ENCODE results near the gene UBE3D. TPM values are rescaled to one million over a fixed set of nuclear protein-coding genes. Genes with fewer than 3 reads are reported as not detected.
"Not testable (repeated sequence)": the region's sequence is repeated elsewhere in the genome, so short reads cannot be mapped to it uniquely, and the experiment has no call there.

The UBE3D gene
- total RNA-seq, 4 donors from 2014 or later = 5.3 to 12.4 (median 8.4) TPM

DNA sequence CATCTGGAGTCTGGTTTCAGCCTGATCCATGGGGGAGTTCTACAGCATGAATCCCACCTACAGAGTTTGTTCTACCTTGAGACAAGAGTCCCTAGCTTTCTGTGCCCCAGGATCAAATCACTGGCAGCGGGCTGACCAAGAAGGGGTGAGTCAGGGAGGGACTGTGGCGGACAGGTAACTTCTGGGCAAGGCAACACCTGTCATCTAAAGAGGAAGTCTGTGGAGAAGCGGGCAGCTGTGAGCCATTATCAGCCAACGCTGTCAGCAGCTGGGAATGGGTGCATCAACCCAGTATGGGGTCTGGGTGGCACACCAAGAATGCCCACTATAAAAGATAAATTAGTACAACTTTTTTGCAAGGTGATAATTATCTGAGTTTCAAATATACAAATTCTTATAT lies 45.9 kb downstream of the UBE3D start:
- intact Hi-C loops (cut with DNase I) = no loop called here
- Histone ChIP-seq H3K27ac (no peak overlapping the region), H3K27me3 (no peaks in the 10 kb centered on the region), H3K36me3 (peaks cover 0 to 68% (median 0%) of the 10 kb centered on the region in 3 donors), H3K4me3 (no peak overlapping the region), H3K9me3 (peaks cover 0 to 2% (median 0%) of the 10 kb centered on the region in 3 donors), H3K4me1 (no peaks in the 10 kb centered on the region)
- TF ChIP-seq POLR2A (IDR thresholded peaks at IDR 0.05) = no peak
- TF ChIP-seq, protein P1, sequence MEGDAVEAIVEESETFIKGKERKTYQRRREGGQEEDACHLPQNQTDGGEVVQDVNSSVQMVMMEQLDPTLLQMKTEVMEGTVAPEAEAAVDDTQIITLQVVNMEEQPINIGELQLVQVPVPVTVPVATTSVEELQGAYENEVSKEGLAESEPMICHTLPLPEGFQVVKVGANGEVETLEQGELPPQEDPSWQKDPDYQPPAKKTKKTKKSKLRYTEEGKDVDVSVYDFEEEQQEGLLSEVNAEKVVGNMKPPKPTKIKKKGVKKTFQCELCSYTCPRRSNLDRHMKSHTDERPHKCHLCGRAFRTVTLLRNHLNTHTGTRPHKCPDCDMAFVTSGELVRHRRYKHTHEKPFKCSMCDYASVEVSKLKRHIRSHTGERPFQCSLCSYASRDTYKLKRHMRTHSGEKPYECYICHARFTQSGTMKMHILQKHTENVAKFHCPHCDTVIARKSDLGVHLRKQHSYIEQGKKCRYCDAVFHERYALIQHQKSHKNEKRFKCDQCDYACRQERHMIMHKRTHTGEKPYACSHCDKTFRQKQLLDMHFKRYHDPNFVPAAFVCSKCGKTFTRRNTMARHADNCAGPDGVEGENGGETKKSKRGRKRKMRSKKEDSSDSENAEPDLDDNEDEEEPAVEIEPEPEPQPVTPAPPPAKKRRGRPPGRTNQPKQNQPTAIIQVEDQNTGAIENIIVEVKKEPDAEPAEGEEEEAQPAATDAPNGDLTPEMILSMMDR (IDR thresholded peaks at IDR 0.05) = no peak
- no peak for DNase-seq
- 93 to 98% methylated on average over 4 of the region's 4 CpGs for WGBS, 2 donors

DNA sequence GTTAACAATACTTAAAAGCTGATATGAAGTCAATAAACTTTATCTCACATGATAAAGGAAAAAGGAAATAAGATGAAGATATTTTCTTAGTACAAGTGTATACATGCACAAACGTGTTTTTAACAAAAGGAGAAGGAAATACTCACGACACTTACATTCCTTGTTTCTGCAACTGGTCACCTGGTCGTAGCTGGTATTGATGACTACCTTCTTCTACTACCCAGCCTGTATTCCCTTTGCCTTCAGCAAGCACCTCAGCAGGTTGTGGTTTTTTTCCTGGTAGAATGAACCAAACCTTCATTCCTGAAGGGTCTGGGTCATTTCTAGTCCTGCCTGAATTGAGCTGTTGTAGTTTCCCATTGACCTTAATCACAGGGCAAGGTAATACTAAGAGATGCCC lies 54.5 kb downstream of the UBE3D start:
- DNase-seq; H3K27ac ChIP-seq; H3K4me1 ChIP-seq; H3K27me3 ChIP-seq; H3K9me3 ChIP-seq; intact Hi-C loops (cut with DNase I); H3K4me3 ChIP-seq: not testable (repeated sequence)
- 45 to 55% methylated on average over 3 of the region's 3 CpGs for WGBS, 2 donors
- peaks cover 0 to 32% (median 0%) of the 10 kb centered on the region in 3 donors for H3K36me3 ChIP-seq

DNA sequence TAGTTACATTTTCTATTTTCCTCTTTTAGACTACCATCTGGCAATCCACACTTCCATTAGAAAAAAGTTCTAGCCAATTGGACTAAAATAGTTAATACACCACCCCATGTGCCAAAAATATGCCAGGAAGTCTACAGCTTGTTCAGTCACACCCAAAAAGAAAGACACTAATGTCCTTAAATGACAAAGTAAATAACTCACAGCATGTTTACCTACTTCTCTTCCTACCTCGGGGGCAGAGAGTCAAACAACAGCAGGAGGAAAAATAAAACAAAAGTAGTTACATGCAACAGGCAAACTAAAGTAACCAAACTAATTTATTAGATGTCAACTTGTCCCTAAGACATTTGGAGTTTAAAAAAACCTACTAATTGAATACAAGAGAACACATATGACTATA lies 57.0 kb downstream of the UBE3D start:
- TF ChIP-seq, protein P1 (IDR thresholded peaks at IDR 0.05) = no peak
- no peak for TF ChIP-seq POLR2A (IDR thresholded peaks at IDR 0.05)
- H3K27me3 ChIP-seq = no peaks in the 10 kb centered on the region
- intact Hi-C loops (cut with DNase I) = no loop called here
- H3K9me3 ChIP-seq = no peaks in the 10 kb centered on the region
- H3K27ac ChIP-seq = no peak overlapping the region
- no peak overlapping the region for H3K4me3 ChIP-seq
- DNase-seq = no peak
- H3K36me3 ChIP-seq = peaks cover 0 to 15% (median 0%) of the 10 kb centered on the region in 3 donors
- 4 to 15% methylated on average over 1 of the region's 1 CpG for WGBS, 2 donors
- peaks cover 0 to 9% (median 0%) of the 10 kb centered on the region in 3 donors for H3K4me1 ChIP-seq

DNA sequence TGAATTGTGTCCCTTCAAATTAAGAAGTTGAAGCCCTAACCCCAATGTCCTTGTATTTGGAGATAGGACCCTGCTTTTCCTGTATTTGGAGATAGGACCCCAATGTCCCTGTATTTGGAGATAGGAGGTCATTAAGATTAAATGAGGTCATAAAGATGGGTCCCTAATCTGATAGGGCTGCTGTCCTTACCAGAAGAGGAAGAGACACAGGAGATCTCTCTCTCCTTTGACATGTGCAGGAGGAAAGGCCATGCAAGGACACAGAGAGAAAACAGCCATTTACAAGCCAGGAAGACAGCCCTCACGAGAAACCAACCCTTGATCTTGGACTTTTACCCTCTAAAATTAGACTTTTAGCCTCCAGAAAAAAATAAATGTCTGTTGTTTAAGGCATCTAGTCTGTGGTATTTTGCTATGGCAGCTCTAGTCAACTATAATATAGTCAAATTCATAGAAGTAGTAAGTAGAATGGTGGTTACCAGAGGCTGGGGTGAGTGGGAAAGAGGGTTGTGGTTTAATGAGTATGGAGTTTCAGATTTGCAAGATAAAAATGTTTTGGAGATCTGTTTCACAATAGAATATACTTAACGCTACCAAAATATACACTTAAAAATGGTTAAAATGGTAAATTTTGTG lies 59.3 kb downstream of the UBE3D start:
- Histone ChIP-seq H3K4me3 (no peak overlapping the region), H3K9me3 (no peaks in the 10 kb centered on the region), H3K36me3 (peaks cover 0 to 2% (median 0%) of the 10 kb centered on the region in 3 donors), H3K27ac (no peak overlapping the region), H3K4me1 (peaks cover 0 to 9% (median 0%) of the 10 kb centered on the region in 3 donors), H3K27me3 (no peaks in the 10 kb centered on the region)
- no peak for TF ChIP-seq POLR2A (IDR thresholded peaks at IDR 0.05)
- TF ChIP-seq, protein P1 (IDR thresholded peaks at IDR 0.05) = no peak
- no peak for DNase-seq
- WGBS, 2 donors = 77 to 88% methylated on average over 2 of the region's 2 CpGs
- intact Hi-C loops (cut with DNase I) = no loop called here

DNA sequence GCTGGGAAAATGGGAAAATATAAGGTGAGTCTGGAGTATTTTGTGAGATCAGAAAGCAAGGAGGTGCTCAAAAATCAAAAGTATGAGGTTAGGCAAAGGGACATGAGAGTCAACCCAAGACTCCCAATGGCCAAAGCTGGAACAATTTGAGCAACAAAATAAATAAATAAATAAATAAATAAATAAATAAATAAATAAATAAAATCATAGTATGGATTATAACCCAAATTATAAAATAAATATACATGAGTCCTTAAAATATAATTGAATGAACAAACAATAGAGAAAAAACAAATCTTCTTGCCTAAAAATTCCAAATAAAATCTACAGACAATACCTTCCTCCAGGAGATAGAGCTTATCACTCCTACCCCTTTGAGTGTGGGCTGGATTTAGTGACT lies 69.5 kb downstream of the UBE3D start:
- no peak for DNase-seq
- no peak overlapping the region for H3K27ac ChIP-seq
- no peaks in the 10 kb centered on the region for H3K9me3 ChIP-seq
- no peaks in the 10 kb centered on the region for H3K36me3 ChIP-seq
- intact Hi-C loops (cut with DNase I) = no loop called here
- H3K27me3 ChIP-seq = no peaks in the 10 kb centered on the region
- no peak overlapping the region for H3K4me3 ChIP-seq
- no peak for TF ChIP-seq POLR2A (IDR thresholded peaks at IDR 0.05)
- TF ChIP-seq, protein P1 (IDR thresholded peaks at IDR 0.05) = no peak
- H3K4me1 ChIP-seq = no peaks in the 10 kb centered on the region

DNA sequence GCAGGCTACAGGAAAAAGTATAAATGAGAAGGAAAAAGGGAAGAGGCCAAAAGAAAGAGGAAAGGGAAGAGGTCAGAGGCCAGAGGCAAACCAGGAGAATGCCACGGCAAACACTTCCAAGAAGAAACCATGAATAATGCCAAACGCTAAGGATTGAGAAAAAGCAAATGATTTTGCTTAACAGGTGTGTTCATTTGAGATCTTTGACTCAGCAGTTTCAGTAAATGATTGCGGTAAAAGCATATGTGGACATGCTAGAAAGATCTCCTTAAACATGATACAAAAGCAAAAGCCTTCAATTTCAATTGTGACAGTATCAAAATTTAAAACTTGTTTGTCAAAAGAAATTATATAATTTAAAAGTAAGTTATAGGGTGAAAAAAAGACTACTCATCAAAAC lies 70.6 kb downstream of the UBE3D start:
- no peak for DNase-seq
- Histone ChIP-seq H3K27me3 (no peaks in the 10 kb centered on the region), H3K4me1 (no peaks in the 10 kb centered on the region), H3K27ac (no peak overlapping the region), H3K9me3 (no peaks in the 10 kb centered on the region), H3K36me3 (no peaks in the 10 kb centered on the region), H3K4me3 (no peak overlapping the region)
- intact Hi-C loops (cut with DNase I) = no loop called here
- 49 to 70% methylated on average over 3 of the region's 3 CpGs for WGBS, 2 donors
- TF ChIP-seq POLR2A (IDR thresholded peaks at IDR 0.05) = no peak
- TF ChIP-seq, protein P1 (IDR thresholded peaks at IDR 0.05) = no peak
